Measurements from ENCODE around the gene PRRG2.

The PRRG2 gene

GRCh38 chr19:49557641-49558325 lies 23.3 kb upstream of the PRRG2 start:
- DNase-seq, result no peak

GRCh38 chr19:49558591-49558990 lies 22.5 kb upstream of the PRRG2 start:
- no peak for DNase-seq

GRCh38 chr19:49559443-49559842 lies 21.7 kb upstream of the PRRG2 start:
- DNase-seq, result no peak

GRCh38 chr19:49559928-49560327 lies 21.2 kb upstream of the PRRG2 start:
- no peak for DNase-seq

- no peak for DNase-seq
Observed at GRCh38 chr19:49560358-49560900, 20.7 kb upstream of the PRRG2 start.

- no peak for DNase-seq
Observed at GRCh38 chr19:49564616-49565045, 16.5 kb upstream of the PRRG2 start.

- DNase-seq, result no peak
Observed at GRCh38 chr19:49565261-49565660, 15.9 kb upstream of the PRRG2 start.

GRCh38 chr19:49566302-49566701 lies 14.8 kb upstream of the PRRG2 start:
- DNase-seq, result no peak

GRCh38 chr19:49567861-49568441 lies 13.2 kb upstream of the PRRG2 start:
- no peak for DNase-seq

GRCh38 chr19:49570138-49570856 lies 10.8 kb upstream of the PRRG2 start:
- DNase-seq, result peak; percentile 91

- peak; percentile 23 for DNase-seq
Observed at GRCh38 chr19:49570997-49571676, 10.0 kb upstream of the PRRG2 start.

- no peak for DNase-seq
Observed at GRCh38 chr19:49573009-49573408, 8.1 kb upstream of the PRRG2 start.

GRCh38 chr19:49573425-49573824 lies 7.7 kb upstream of the PRRG2 start:
- DNase-seq, result no peak

- DNase-seq, result no peak
Observed at GRCh38 chr19:49574206-49574755, 6.8 kb upstream of the PRRG2 start.

- DNase-seq, result no peak
Observed at GRCh38 chr19:49579193-49579592, 1.9 kb upstream of the PRRG2 start.

GRCh38 chr19:49579947-49580263 lies 1.2 kb upstream of the PRRG2 start:
- DNase-seq, result no peak

GRCh38 chr19:49580264-49581006 lies 681 bp upstream of the PRRG2 start, which contains the start of gene NOSIP:
TSS of gene NOSIP (minus strand) at chr19:49580556. CDS start at chr19:49560691, 19,865 bp downstream.
- peak; percentile 98 for DNase-seq

- DNase-seq, result no peak
Observed at GRCh38 chr19:49583239-49583638, 2.1 kb downstream of the PRRG2 start.

- DNase-seq, result peak; percentile 28
Observed at GRCh38 chr19:49585023-49585422, 3.9 kb downstream of the PRRG2 start.

GRCh38 chr19:49587227-49587626 lies 6.1 kb downstream of the PRRG2 start:
- no peak for DNase-seq

- no peak for DNase-seq
Observed at GRCh38 chr19:49588365-49589122, 7.4 kb downstream of the PRRG2 start.

Measured in NCI-H510A treated with DMSO at 0.1 percent for 48 hours (cell line).